ENCODE measurements around the gene BIN2. TPM values are rescaled to one million over a fixed set of nuclear protein-coding genes. Genes with fewer than 3 reads are reported as not detected.

The BIN2 gene
- total and polyA plus RNA-seq, 10 of the 15 experiments (the other 5 are each of a cell fraction or from before 2014, with no cell fraction given): 8.6 to 42.9 (median 32.1) TPM

DNA sequence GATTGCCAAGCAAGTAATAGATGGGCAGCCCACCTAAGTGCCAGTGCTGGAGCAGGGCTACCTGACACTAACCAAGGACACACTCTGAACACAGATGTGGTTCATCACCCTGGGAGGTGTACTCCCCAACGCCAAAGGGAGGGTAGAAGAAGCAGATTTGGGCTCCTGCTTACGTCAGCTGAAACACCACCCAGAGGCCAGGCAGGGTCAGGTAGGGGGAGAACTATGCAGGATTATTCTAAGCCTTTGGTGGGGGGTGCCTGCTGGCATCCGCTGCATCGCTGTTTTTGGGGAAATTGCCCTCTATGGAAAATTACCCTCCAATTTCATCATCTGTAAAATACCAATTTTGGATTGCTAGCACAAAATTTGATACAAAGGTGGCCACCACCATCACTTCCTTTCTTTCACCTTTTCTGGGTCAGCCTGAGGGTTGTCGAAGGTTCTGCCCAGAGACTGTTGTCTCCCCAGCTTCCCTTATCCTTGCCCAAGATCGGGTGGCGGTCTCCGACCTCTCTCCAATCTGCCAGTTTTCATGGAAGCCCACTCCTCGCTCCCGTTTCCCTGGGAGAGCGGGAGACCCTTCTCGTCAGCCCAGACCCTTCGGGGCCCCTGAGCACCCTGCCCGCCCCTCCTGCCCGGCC is 535 bp downstream of the BIN2 start:
- H3K9me3 ChIP-seq (replicated peaks; ENCODE audit: control insufficient read depth, insufficient read depth, low read length): no peaks in the 10 kb centered on the region
- FAIRE-seq: no peak
- H2AFZ ChIP-seq (ENCODE audit: control insufficient read depth, low read depth, low read length): peak overlapping the region; percentile 88
- RAD21 ChIA-PET (ENCODE audit: unreplicated experiment): interaction anchor here (1.1 to 3.8 kb wide), 2 partner anchors 18 to 85 kb away, joined by 3 to 14 read pairs; partner anchors contain the start of gene DAZAP2
- no peaks in the 10 kb centered on the region for H3K27me3 ChIP-seq (replicated peaks in 1 of 2; ENCODE audit: control insufficient read depth in 2 of 2, insufficient read depth in 2 of 2, low read length in 1 of 2)
- peak overlapping the region; percentile 89 for H3K4me2 ChIP-seq (ENCODE audit: control insufficient read depth, insufficient read depth)
- peaks cover 31% of the 10 kb centered on the region for H3K79me2 ChIP-seq (ENCODE audit: control insufficient read depth, insufficient read depth, low read length)
- POLR2A ChIA-PET: interaction anchor here (1.3 kb wide), 2 partner anchors 46 to 68 kb away, joined by 3 to 7 read pairs; partner anchors contain the start of gene GALNT6
- CTCF ChIA-PET: interaction anchor here (1.9 to 4.1 kb wide), 3 partner anchors 17 to 558 kb away, joined by 5 to 54 read pairs (median 6); no protein-coding TSS in a partner anchor
- ATAC-seq: peak; percentile 73
- in situ Hi-C loops (cut with MboI): no loop called here
- peak overlapping the region; percentile 97 for H3K27ac ChIP-seq (ENCODE audit: control insufficient read depth, insufficient read depth)
- H3K4me1 ChIP-seq (ENCODE audit: control insufficient read depth, insufficient read depth, low read length): peaks cover 61% of the 10 kb centered on the region
- SMC1A ChIA-PET (ENCODE audit: uncharacterized antibody, unreplicated experiment): interaction anchor here (1.0 to 7.3 kb wide), 5 partner anchors 17 to 558 kb away, joined by 3 to 58 read pairs (median 6); partner anchors contain the start of gene SMAGP
- no peaks in the 10 kb centered on the region for H4K20me1 ChIP-seq (ENCODE audit: control insufficient read depth, insufficient read depth)
- peak overlapping the region; percentile 63 for H3K4me3 ChIP-seq
- WGBS (ENCODE audit: insufficient coverage, insufficient replicate concordance, low lambda C conversion rate, missing lambda C conversion rate): 0% methylated on average over 15 of the region's 15 CpGs
- BruUV-seq (replicated peaks): no TSS peak
- TF ChIP-seq SPI1 (IDR thresholded peaks at IDR 0.05; ENCODE audit: borderline replicate concordance, insufficient read depth, low read depth, low read length) (peak; percentile 14; the same call in 1 of the 2 replicates), PML (IDR thresholded peaks at IDR 0.05; ENCODE audit: low read length) (0 out of 2 replicates have a peak, but pooled peaks have one; percentile 18), ATF7 (IDR thresholded peaks at IDR 0.05; ENCODE audit: low read depth) (peak; percentile 44), ESRRA (IDR thresholded peaks at IDR 0.05; ENCODE audit: low read length) (no peak), EED (IDR thresholded peaks at IDR 0.05; ENCODE audit: low read depth) (0 out of 2 replicates have a peak, but pooled peaks have one; percentile 4), CREM (IDR thresholded peaks at IDR 0.05; ENCODE audit: low read depth) (peak; percentile 56; the same call in 1 of the 2 replicates), POLR2A (IDR thresholded peaks at IDR 0.05; ENCODE audit: low read depth, low read length) (0 out of 2 replicates have a peak, but pooled peaks have one; percentile 31), DPF2 (IDR thresholded peaks at IDR 0.05) (no peak)
- TF ChIP-seq, protein P1, sequence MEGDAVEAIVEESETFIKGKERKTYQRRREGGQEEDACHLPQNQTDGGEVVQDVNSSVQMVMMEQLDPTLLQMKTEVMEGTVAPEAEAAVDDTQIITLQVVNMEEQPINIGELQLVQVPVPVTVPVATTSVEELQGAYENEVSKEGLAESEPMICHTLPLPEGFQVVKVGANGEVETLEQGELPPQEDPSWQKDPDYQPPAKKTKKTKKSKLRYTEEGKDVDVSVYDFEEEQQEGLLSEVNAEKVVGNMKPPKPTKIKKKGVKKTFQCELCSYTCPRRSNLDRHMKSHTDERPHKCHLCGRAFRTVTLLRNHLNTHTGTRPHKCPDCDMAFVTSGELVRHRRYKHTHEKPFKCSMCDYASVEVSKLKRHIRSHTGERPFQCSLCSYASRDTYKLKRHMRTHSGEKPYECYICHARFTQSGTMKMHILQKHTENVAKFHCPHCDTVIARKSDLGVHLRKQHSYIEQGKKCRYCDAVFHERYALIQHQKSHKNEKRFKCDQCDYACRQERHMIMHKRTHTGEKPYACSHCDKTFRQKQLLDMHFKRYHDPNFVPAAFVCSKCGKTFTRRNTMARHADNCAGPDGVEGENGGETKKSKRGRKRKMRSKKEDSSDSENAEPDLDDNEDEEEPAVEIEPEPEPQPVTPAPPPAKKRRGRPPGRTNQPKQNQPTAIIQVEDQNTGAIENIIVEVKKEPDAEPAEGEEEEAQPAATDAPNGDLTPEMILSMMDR (IDR thresholded peaks at IDR 0.05 in 2 of 3, conservative IDR thresholded peaks at IDR 0.05 in 1 of 3; ENCODE audit: control insufficient read depth in 2 of 3, extremely low read depth in 1 of 3, insufficient read depth in 1 of 3, low read depth in 3 of 3, low read length in 3 of 3): peak in 2 of 3 experiments; percentile 3 to 23; a peak in 1 of 6 replicates
- no peak for DNase-seq (ENCODE audit: low read depth, low spot score)
- no peaks in the 10 kb centered on the region for H3K36me3 ChIP-seq (ENCODE audit: control insufficient read depth in 2 of 2, insufficient read depth in 2 of 2, low read length in 1 of 2)
- peak overlapping the region; percentile 96 for H3K9ac ChIP-seq (ENCODE audit: control insufficient read depth, insufficient read depth, low read length)
- intact Hi-C loops (cut with micrococcal nuclease; ENCODE audit: unreplicated experiment): loop anchor here (10.0 kb wide), 1 partner anchor 559 kb away; the partner anchor contains the start of gene ATF1
